GM18502 (cell line): Measurements from ENCODE around the gene DNAH7.
"Not testable (repeated sequence)": the region's sequence is repeated elsewhere in the genome, so short reads cannot be mapped to it uniquely, and the experiment has no call there.

ENCODE experiments used
- ATAC-seq: cut with Tn5 transposase; IDR thresholded peaks from one replicate; pipeline ENCODE4 v1.9.1; 2021; ENCODE audit warnings: mild to moderate bottlenecking; ENCODE audit not compliant: unreplicated experiment, poor library complexity

The DNAH7 gene

GRCh38 chr2:195993623-195994022 lies 75.0 kb downstream of the DNAH7 start:
- ATAC-seq = no peak

GRCh38 chr2:195985741-195986140 lies 82.9 kb downstream of the DNAH7 start:
- no peak for ATAC-seq

- ATAC-seq = no peak
Observed at GRCh38 chr2:195984923-195985726, 83.5 kb downstream of the DNAH7 start.

GRCh38 chr2:195967336-195967735 lies 101.3 kb downstream of the DNAH7 start:
- ATAC-seq = no peak

GRCh38 chr2:195961873-195962272 lies 106.8 kb downstream of the DNAH7 start:
- ATAC-seq = peak; percentile 95

GRCh38 chr2:195959341-195959740 lies 109.3 kb downstream of the DNAH7 start:
- no peak for ATAC-seq

- no peak for ATAC-seq
Observed at GRCh38 chr2:195956725-195957124, 111.9 kb downstream of the DNAH7 start.

GRCh38 chr2:195945056-195945455 lies 123.6 kb downstream of the DNAH7 start:
- ATAC-seq = no peak

GRCh38 chr2:195937176-195937575 lies 131.5 kb downstream of the DNAH7 start:
- ATAC-seq = no peak

GRCh38 chr2:195934484-195934883 lies 134.2 kb downstream of the DNAH7 start:
- no peak for ATAC-seq

- ATAC-seq = no peak
Observed at GRCh38 chr2:195929531-195929930, 139.1 kb downstream of the DNAH7 start.

GRCh38 chr2:195925120-195925519 lies 143.5 kb downstream of the DNAH7 start:
- no peak for ATAC-seq

- ATAC-seq = no peak
Observed at GRCh38 chr2:195923889-195924288, 144.7 kb downstream of the DNAH7 start.

- ATAC-seq = not testable (repeated sequence)
Observed at GRCh38 chr2:195917021-195917600, 151.5 kb downstream of the DNAH7 start.

- no peak for ATAC-seq
Observed at GRCh38 chr2:195912079-195912478, 156.6 kb downstream of the DNAH7 start.

GRCh38 chr2:195910570-195910969 lies 158.1 kb downstream of the DNAH7 start:
- no peak for ATAC-seq

- no peak for ATAC-seq
Observed at GRCh38 chr2:195909926-195910325, 158.7 kb downstream of the DNAH7 start.

- ATAC-seq = no peak
Observed at GRCh38 chr2:195907474-195907873, 161.2 kb downstream of the DNAH7 start.

GRCh38 chr2:195903956-195904355 lies 164.7 kb downstream of the DNAH7 start:
- no peak for ATAC-seq

GRCh38 chr2:195902857-195903256 lies 165.8 kb downstream of the DNAH7 start:
- no peak for ATAC-seq

GRCh38 chr2:195899226-195899625 lies 169.4 kb downstream of the DNAH7 start:
- no peak for ATAC-seq
